ENCODE measurements around the gene MEPE. TPM values are rescaled to one million over a fixed set of nuclear protein-coding genes. Genes with fewer than 3 reads are reported as not detected.

MEPE gene
- total and polyA plus RNA-seq, 2 of the 8 experiments (the other 6 are each of a cell fraction or from before 2014, with no cell fraction given): not detected

GRCh38 chr4:87851953-87852352 lies 19.2 kb downstream of the MEPE start:
- no peak for FAIRE-seq
- WGBS, 2 experiments (ENCODE audit: extremely low coverage in 1 of 2, insufficient coverage in 1 of 2, insufficient read length in 1 of 2, insufficient replicate concordance in 2 of 2, low coverage in 1 of 2, low lambda C conversion rate in 2 of 2, missing lambda C conversion rate in 1 of 2): 90% methylated on average over 4 of the region's 4 CpGs; no CpG with 5 or more reads in 1 of the 2 experiments

More at GRCh38 chr4:87851953-87852352, 19.2 kb downstream of the MEPE start:
- H3K9me3 ChIP-seq (ENCODE audit: insufficient read depth in 2 of 2, low read depth in 1 of 2, low read length in 1 of 2): no peaks in the 10 kb centered on the region
- DNase-seq (ENCODE audit: low read depth in 1 of 2, low spot score in 2 of 2): no peak
- no peak for TF ChIP-seq TBP (IDR thresholded peaks at IDR 0.05; ENCODE audit: low read depth, low read length)
- H2BK12ac ChIP-seq (ENCODE audit: low read depth, low read length): no peak overlapping the region; the same call in 1 of the 2 replicates
- no peaks in the 10 kb centered on the region for H3K23me2 ChIP-seq (ENCODE audit: low read depth, low read length)
- H2AK5ac ChIP-seq (ENCODE audit: low read depth, low read length): no peak overlapping the region
- H3K79me1 ChIP-seq (ENCODE audit: low read depth, low read length): no peaks in the 10 kb centered on the region
- H2BK5ac ChIP-seq (ENCODE audit: low read depth, low read length): no peak overlapping the region; the same call in 1 of the 2 replicates
- H3K23ac ChIP-seq (ENCODE audit: insufficient read length): no peak overlapping the region
- H3K36me3 ChIP-seq (ENCODE audit: control insufficient read depth in 2 of 4, insufficient read depth in 4 of 4, low read length in 3 of 4): no peaks in the 10 kb centered on the region
- H2BK15ac ChIP-seq (ENCODE audit: low read length): no peak overlapping the region
- no peak overlapping the region for H4K91ac ChIP-seq (replicated peaks; ENCODE audit: insufficient read length, low read length)
- CTCF ChIA-PET (ENCODE audit: partially characterized antibody): interaction anchor here (1.0 to 4.3 kb wide), 19 partner anchors 10 to 307 kb away, joined by 3 to 28 read pairs (median 6); partner anchors contain the start of gene SPP1
- no peak overlapping the region for H3K14ac ChIP-seq (ENCODE audit: insufficient read length)
- POLR2A ChIA-PET (ENCODE audit: partially characterized antibody): interaction anchor here (1.5 to 19.5 kb wide), 4 partner anchors 11 to 122 kb away, joined by 8 to 369 read pairs (median 12); no protein-coding TSS in a partner anchor
- H2BK120ac ChIP-seq (replicated peaks; ENCODE audit: low read depth, low read length): no peak overlapping the region
- H3K18ac ChIP-seq (ENCODE audit: extremely low read depth, low read length): no peak overlapping the region
- no peaks in the 10 kb centered on the region for H3K27me3 ChIP-seq (replicated peaks in 1 of 4; ENCODE audit: control insufficient read depth in 3 of 4, extremely low read depth in 1 of 4, insufficient read depth in 3 of 4, low read length in 3 of 4)
- no peak overlapping the region for H4K5ac ChIP-seq (ENCODE audit: insufficient read length, low read depth, low read length)
- H2AFZ ChIP-seq (ENCODE audit: low read length): no peak overlapping the region
- peaks cover 0 to 11% of the 10 kb centered on the region in 2 experiments; a peak in 2 of 4 replicates for H3K79me2 ChIP-seq (ENCODE audit: control insufficient read depth in 1 of 2, insufficient read depth in 2 of 2, low read length in 2 of 2)
- H3K4ac ChIP-seq (replicated peaks; ENCODE audit: insufficient read length, low read depth, low read length): no peak overlapping the region
- no peaks in the 10 kb centered on the region for H4K20me1 ChIP-seq (replicated peaks in 1 of 2; ENCODE audit: control insufficient read depth in 1 of 2, insufficient read depth in 2 of 2, low read length in 2 of 2)
- H3K27ac ChIP-seq (ENCODE audit: low read depth, low read length): no peak overlapping the region
- no peak overlapping the region for H3K4me2 ChIP-seq (ENCODE audit: insufficient read depth in 1 of 2, low read depth in 2 of 2, low read length in 2 of 2)
- no peak overlapping the region for H3K56ac ChIP-seq (replicated peaks; ENCODE audit: insufficient read length, low read depth, low read length)
- no peak overlapping the region for H3K9ac ChIP-seq (replicated peaks in 1 of 4; ENCODE audit: extremely low read depth in 1 of 4, low read depth in 3 of 4, low read length in 3 of 4)
- 0 out of 2 replicates have a peak overlapping the region, but pooled peaks have one; percentile 35 for H2BK20ac ChIP-seq (ENCODE audit: low read length)
- no peak overlapping the region for H3K4me3 ChIP-seq (ENCODE audit: extremely low read depth in 1 of 4, insufficient read depth in 2 of 4, low read depth in 3 of 4, low read length in 4 of 4)
- H3K4me1 ChIP-seq (replicated peaks in 1 of 4; ENCODE audit: control insufficient read depth in 3 of 4, insufficient read depth in 4 of 4, low read length in 3 of 4): peaks cover 0 to 16% (median 7%) of the 10 kb centered on the region in 4 experiments; a peak in 6 of 7 replicates
- no peak overlapping the region for H4K8ac ChIP-seq (ENCODE audit: extremely low read depth, insufficient read depth, low read length)
